HuH-7 (cell line): ENCODE results near the gene TFE3.

Experiments used
- DNase-seq: peaks from one replicate; pipeline ENCODE4 v3.0.0; 2011; ENCODE audit warnings: low spot score

The TFE3 gene

GRCh38 chrX:49061490-49061889, 18.3 kb upstream of the TFE3 start:
- no peak for DNase-seq

DNA sequence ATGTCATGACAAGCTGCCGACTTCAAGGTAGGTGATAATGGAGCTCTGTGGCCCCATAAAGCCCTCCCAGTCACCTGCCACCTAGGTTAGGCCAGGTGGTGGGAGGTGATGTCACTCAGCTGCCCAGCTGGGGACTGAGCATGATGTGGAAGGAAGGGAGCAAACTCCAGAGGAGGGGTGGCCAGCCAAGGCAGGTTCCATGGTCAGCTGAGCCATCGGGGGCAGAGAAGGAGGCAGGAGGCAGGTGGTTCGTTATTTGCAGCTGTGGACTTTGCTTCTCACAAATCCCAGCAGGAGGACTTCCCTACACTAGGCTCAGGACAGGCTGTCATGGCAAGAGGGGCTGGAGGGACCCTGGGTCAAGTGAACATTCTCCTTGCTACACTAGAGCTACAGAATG, 17.8 kb upstream of the TFE3 start:
- DNase-seq: no peak

GRCh38 chrX:49059681-49060085, 16.5 kb upstream of the TFE3 start:
- DNase-seq: no peak

- DNase-seq: no peak
Observed at GRCh38 chrX:49059201-49059600, 16.0 kb upstream of the TFE3 start.

DNA sequence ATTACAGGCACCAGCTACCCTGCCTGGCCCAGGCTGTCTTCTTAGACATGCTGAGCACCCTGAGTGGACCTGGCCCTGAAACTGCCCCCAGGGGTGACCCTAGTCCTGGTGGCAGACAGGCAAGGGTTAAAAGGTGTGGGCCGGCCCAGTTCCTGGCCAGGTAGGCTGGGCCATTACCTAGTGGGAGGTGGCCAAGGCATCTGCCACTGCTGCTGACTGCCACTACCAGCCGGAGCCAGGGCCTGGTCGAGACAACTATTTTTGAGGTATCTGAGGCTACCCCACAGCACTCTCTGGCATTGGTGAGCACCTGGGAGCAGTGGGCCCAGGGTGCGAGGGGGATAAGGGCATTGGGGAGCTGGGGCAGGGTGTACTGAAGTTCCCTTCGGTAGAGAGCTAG, 15.6 kb upstream of the TFE3 start, which contains the start of gene CCDC120:
Gene CCDC120 (plus strand): TSS at position 206 of the 400 bp plus-strand sequence. CDS start 3,043 bp downstream, outside the sequence.
- no peak for DNase-seq

DNA sequence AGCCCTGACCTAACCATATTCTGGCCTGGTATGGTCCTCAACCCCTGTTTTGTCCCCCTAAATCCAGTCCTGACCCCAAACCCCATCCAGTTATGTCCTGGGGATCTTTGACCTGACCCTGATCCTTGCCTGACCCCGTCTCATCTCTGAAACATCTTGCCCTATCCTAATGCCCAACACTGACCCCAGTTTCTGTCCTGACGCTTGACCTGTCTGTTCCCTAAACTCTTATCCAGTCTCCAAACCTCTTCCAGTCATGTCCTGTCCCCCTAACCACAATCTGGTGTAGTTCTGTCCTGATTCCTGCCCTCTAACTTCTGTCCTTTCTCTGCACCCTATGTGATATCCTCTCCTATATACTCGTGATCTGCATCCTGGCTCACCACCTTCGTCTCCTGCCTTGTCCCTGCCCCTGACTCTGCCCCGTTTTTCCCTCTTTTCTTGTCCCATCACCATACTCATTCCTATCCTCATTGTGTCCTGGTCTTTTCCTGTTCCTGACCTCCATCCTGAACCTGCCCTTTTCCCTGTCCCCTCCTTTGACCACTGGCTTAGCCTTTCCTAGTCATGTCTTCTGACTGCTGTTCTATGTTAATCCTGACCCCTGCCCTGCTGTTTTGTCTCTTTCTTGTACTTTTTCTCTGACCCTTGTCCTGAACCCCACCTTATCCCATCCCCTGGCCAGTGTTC, 11.1 kb upstream of the TFE3 start:
- DNase-seq: no peak

GRCh38 chrX:49053223-49054072, 10.3 kb upstream of the TFE3 start:
- DNase-seq: peak; percentile 91

DNA sequence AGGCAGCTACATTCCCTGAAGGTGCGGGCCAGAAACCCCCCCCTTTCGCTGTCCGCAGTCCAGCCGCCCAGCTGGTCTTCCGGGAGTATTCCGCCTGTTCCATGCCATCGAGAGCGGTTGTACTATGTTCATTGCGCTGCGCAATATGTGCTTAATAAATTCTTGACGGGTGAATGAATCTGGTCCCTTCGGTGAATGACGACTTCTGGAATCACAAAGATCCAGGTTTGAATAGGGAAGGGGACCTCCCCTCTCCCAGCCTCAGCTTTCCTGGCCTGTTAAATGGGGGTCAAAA, 777 bp upstream of the TFE3 start:
- DNase-seq: no peak

GRCh38 chrX:49042581-49043219, 457 bp downstream of the TFE3 start:
- no peak for DNase-seq

GRCh38 chrX:49041744-49042580, 1.2 kb downstream of the TFE3 start:
- DNase-seq: no peak

GRCh38 chrX:49040376-49040955, 2.7 kb downstream of the TFE3 start:
- no peak for DNase-seq

DNA sequence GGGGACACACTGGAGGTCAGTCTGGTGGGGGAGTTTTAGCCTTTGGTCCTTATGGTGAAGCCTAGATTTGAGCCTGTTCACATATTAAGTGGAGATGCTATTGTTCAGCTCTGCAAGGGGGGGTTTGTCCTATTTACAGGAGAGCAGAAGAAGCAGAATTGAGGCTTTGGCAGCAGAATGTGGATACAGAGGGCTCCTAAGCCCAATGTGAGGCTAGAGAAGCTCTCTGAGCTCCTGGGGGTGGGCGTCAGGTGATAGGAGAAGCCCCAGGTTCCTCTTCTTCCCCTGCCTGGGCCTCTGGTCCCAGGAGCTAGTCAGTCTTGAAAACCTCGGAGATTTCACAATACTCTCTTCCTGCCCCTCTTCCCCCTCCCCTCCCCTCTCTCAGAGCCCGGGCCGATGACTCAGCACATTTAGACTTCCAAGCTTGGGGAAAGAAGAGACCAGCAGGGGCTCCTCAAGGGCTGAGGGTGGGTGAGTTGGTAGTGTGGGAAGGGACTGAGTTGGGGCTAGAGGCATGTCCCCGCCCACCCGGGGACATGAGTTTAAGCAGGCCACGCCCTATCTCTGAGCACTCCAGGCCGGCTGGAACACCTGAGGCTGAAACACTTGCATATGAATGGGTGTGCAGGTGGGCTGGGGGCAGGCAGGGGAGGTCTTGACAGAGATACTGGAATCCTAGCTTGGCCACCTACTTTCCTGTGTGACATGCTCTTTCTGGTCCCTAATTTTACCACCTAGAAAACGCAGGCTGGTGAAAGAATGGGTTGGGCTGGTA, 3.4 kb downstream of the TFE3 start:
- peak; percentile 96 for DNase-seq

- no peak for DNase-seq
Observed at GRCh38 chrX:49037883-49038475, 5.2 kb downstream of the TFE3 start.

GRCh38 chrX:49030283-49030682, 12.9 kb downstream of the TFE3 start:
- DNase-seq: no peak

DNA sequence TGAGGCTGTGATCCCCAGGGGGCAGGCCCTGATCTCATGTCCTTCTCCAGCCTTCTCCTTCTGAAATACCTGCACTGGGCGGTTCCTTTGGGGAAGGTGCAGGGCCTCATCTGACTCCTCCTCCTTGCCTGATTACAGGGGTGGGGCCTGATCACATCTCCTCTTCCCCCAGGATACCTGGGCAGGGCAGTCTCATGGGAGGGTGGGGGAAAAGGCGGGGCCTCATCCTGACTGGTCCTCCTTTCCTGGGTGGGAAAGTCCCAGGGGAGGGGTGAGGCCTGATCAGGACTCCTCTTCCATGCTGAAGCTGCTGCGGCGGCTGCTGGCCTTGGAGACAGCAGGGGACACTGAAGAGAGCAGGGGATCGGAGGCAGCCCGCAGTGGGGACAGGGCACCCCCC, 13.3 kb downstream of the TFE3 start:
- no peak for DNase-seq

DNA sequence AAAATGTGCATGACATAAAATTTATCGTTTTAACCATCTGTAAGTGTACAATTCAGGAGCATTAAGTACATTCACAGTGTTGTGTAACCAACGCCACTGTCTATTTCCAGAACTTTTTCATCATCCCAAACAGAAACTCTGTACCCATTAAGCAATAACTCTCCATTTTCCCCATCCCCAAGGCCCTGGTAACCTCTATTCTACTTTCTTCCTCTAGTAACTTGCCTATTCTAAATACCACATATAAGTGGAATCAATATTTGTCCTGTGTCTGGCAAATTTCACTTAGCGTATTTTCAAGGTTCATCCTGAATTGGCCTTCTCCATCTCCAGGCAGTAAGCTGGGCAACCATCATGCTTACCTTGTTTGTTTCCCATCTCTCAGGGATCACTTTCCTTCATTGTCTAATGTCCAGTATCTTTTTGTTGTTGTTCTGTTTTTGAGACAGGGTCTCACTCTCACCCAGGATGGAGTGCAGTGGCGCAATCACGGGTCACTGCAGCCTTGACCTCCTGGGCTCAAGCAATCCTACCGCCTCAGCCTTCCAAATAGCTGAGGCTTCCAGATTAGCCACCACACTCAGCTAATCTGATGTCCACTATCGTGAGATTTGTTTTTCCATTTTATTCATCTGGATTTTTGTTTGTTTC, 23.4 kb downstream of the TFE3 start:
- DNase-seq: no peak

DNA sequence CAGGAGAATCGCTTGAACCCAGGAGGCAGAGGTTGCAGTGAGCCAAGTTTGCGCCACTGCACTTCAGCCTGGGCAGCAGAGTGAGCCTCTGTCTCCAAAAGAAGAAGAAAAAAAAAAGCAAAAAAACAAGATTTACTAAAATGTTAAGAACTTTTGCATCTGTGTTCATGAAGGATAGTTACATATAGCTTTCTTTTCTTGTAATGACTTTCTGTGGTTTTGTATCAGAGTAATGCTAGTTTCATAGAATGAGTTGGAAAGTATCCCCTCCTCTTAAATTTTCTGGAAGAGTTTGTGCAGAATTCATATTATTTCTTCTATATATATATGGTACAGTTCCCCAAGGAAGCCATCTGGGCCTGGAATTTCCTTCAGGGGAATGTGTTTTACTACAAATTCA, 24.1 kb downstream of the TFE3 start:
- DNase-seq: no peak

DNA sequence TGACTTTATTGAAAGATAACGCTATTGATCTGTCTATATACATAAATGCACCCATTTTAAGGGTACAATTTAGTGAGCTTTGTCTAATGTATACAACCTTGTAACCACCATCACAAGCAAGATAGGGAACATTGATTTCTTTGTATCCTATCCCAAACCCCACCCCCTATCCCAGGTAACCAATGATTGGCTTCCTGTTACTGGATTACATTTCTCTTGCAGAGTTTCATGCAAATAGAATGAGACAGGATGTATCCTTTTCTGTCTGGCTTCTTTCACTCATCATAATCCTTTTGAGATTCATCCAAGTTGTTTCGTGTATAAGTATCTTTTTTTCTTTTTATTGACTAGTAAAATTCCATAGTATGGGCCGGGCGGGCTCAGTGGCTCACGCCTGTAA, 39.5 kb downstream of the TFE3 start:
- peak; percentile 35 for DNase-seq

DNA sequence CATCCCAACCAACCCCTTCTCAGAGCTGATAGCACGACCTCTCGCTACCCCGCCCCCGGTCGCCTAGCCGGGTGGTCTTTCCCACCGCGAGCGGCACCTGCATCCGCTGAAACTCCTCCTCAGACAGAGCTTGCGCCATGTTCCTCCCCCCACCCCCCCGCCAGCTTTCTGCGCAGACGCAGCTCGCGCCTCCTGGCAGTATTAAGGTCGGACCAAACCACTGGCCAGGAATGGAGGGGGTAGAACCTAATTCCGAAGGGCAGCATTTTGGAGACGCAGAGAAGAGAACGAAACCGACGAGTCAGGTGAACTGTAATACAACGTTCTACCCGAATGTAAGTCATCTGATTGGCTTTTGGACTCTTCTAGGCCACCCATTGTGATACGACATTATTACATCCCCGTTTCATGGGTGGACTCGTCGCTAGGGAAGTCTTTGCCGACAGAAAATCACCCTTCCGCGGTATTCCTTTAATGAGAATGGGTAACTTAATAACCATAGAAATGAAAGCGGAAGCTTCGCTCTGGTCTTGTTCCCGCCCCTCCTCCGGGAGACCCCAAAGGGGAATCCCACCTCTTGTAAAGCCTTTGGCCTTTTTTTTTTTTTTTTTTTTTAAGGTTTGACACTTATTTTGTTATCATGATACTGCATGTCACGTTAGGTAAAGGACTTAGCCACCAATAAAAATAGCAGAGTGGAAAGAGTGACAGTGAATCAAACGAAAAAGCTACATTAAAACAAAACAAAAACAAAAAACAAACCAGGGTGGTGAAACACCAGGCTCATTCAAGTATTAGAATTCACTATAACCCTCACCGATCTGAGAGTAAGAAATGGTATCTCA, 40.8 kb downstream of the TFE3 start, which contains the start of gene GRIPAP1:
Gene GRIPAP1 (minus strand): TSS at position 174 of the 845 bp plus-strand sequence. CDS start 35 bp downstream, at position 139.
- DNase-seq: peak; percentile 86
